ENCODE results near the gene OR4K15. TPM values are rescaled to one million over a fixed set of nuclear protein-coding genes. Genes with fewer than 3 reads are reported as not detected.

OR4K15 gene
- total RNA-seq, 2 experiments from 2014 or later = not detected

DNA sequence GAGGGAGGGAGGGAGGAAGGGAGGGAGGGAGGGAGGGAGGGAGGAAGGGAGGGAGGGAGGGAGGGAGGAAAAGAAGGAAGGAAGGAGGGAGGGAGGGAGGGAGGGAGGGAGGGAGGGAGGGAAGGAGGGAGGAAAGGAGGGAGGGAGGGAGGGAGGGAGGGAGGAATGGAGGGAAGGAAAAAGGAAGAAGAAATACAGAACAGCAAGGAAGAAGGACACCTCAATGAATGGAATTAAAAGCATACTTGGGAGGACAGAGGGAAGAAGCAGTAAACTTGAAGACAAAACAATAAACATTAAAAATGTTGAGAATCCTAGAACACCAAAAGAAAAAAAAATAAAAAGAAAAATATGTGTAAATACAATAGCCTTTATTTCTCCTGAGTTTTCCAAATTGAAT is 32.8 kb downstream of the OR4K15 start:
- no peak overlapping the region for H3K4me3 Mint-ChIP-seq
- DNase-seq = no peak
- peaks cover 15% of the 10 kb centered on the region for H3K9me3 Mint-ChIP-seq
- no peaks in the 10 kb centered on the region for H3K27me3 ChIP-seq (ENCODE audit: control insufficient read depth in 1 of 2, insufficient read depth in 2 of 2, low read length in 2 of 2)
- no peak overlapping the region for H3K4me3 ChIP-seq (ENCODE audit: low read length)
- H3K27me3 Mint-ChIP-seq = no peaks in the 10 kb centered on the region
- H3K36me3 ChIP-seq (ENCODE audit: insufficient read depth, low read length) = no peaks in the 10 kb centered on the region
- intact Hi-C loops (cut with DNase I, micrococcal nuclease) = no loop called here
- H3K9me3 ChIP-seq (ENCODE audit: control insufficient read depth in 1 of 2, insufficient read depth in 1 of 2, low read length in 2 of 2) = no peaks in the 10 kb centered on the region
- no peaks in the 10 kb centered on the region for H3K36me3 Mint-ChIP-seq (ENCODE audit: low read depth)
- ChIA-PET CTCF (no interaction called here), POLR2A (no interaction called here)
- no peak for TF ChIP-seq CTCF (IDR thresholded peaks at IDR 0.05)
- H3K4me1 ChIP-seq (ENCODE audit: insufficient read depth, low read length) = no peaks in the 10 kb centered on the region
- H3K4me1 Mint-ChIP-seq (ENCODE audit: low read depth) = no peaks in the 10 kb centered on the region
- no peak overlapping the region for H3K27ac Mint-ChIP-seq
- ATAC-seq (ENCODE audit: poor library complexity) = no peak
- no peak overlapping the region for H3K27ac ChIP-seq (ENCODE audit: low read depth in 1 of 2, low read length in 2 of 2)

DNA sequence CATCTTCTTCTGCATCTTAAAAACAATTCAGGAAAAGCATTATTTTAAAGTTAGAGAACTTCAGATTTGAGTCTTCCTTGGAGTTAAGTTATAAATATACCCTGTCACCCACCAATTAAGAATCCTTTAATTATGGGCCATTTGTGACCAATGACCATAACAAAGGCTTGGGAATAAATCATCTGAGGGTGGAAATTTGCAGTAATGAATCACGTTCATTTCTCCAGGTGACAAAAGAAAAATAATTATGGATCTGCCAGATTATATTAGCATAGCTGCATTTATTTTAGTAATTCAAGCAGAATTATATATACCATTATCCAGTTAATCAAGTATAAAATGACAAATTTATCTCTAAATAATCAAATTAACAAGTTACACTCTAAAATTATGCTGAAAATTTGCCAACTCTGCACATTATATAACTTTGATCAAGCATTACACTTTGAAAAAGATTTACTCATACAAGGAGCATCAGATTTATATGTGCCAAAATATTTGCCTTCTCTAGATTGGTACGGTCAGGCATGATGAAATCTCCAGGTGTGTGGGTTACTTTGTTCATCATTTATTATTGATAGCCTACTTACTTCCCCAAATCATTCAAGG is 44.0 kb downstream of the OR4K15 start, which contains the start of gene OR4K14:
Gene OR4K14 (minus strand): TSS at position 51 of the 609 bp plus-strand sequence. CDS start 4,114 bp downstream, outside the sequence.
- Mint-ChIP-seq H3K27me3 (peaks cover 5% of the 10 kb centered on the region), H3K4me1 (ENCODE audit: low read depth) (no peaks in the 10 kb centered on the region), H3K9me3 (peaks cover under 1% of the 10 kb centered on the region), H3K4me3 (no peak within 1 kb of the TSS), H3K27ac (no peak within 1 kb of the TSS), H3K36me3 (ENCODE audit: low read depth) (no peaks in the 10 kb centered on the region)
- H3K36me3 ChIP-seq (ENCODE audit: insufficient read depth, low read length) = no peaks in the 10 kb centered on the region
- no peak for TF ChIP-seq CTCF (IDR thresholded peaks at IDR 0.05)
- ATAC-seq (ENCODE audit: poor library complexity) (no peak), DNase-seq (no peak)
- H3K4me3 ChIP-seq (ENCODE audit: low read length) = no peak within 1 kb of the TSS
- ChIA-PET POLR2A (no interaction called here), CTCF (no interaction called here)
- intact Hi-C loops (cut with DNase I, micrococcal nuclease) = no loop called here
- H3K4me1 ChIP-seq (ENCODE audit: insufficient read depth, low read length) = no peaks in the 10 kb centered on the region
- H3K27ac ChIP-seq (ENCODE audit: low read depth in 1 of 2, low read length in 2 of 2) = no peak within 1 kb of the TSS
- H3K27me3 ChIP-seq (ENCODE audit: control insufficient read depth in 1 of 2, insufficient read depth in 2 of 2, low read length in 2 of 2) = no peaks in the 10 kb centered on the region
- peaks cover 0 to under 1% of the 10 kb centered on the region in 2 experiments for H3K9me3 ChIP-seq (ENCODE audit: control insufficient read depth in 1 of 2, insufficient read depth in 1 of 2, low read length in 2 of 2)

Other genes starting within 250 kb of the OR4K15 start
- not detected for gene OR4Q3, start 232.0 kb upstream of the OR4K15 start, total RNA-seq
- not detected for gene OR4M1, start 202.1 kb upstream of the OR4K15 start, total RNA-seq
- gene OR4N2, start 171.8 kb upstream of the OR4K15 start, total RNA-seq = not detected
- gene OR4K2, start 100.4 kb upstream of the OR4K15 start, total RNA-seq = not detected
- gene OR4K5, start 55.0 kb upstream of the OR4K15 start, total RNA-seq = not detected
- not detected for gene OR4K1, start 44.7 kb upstream of the OR4K15 start, total RNA-seq
- gene OR4Q2, start 26.6 kb downstream of the OR4K15 start, total RNA-seq = not detected
- gene OR4K14, start 43.7 kb downstream of the OR4K15 start, total RNA-seq = not detected
- gene OR4K13, start 60.4 kb downstream of the OR4K15 start, total RNA-seq = not detected
- not detected for gene OR4L1, start 84.5 kb downstream of the OR4K15 start, total RNA-seq
- not detected for gene OR4K17, start 135.1 kb downstream of the OR4K15 start, total RNA-seq
- gene OR4N5, start 163.2 kb downstream of the OR4K15 start, total RNA-seq = not detected
- not detected for gene OR11G2, start 215.3 kb downstream of the OR4K15 start, total RNA-seq
- gene OR11H6, start 248.1 kb downstream of the OR4K15 start, total RNA-seq = not detected